Endothelial cell of umbilical vein (primary cell): ENCODE data around the gene SNX33. TPM values are rescaled to one million over a fixed set of nuclear protein-coding genes. Genes with fewer than 3 reads are reported as not detected.

ENCODE experiments used
- BruUV-seq: library from RNA; stranded (reverse); fragments of 400-500 nt; replicated peaks from 2 replicates; lab custom pipeline; 2021; lab: Mats Ljungman, UMichigan
- CTCF ChIA-PET: fragments of 300-600, 350-600 bp; sonication (Branson Sonifier 250); formaldehyde crosslinking; loops from one replicate; lab custom pipeline; 2021; ENCODE audit warnings: antibody characterized with exemption, inconsistent platforms; lab: Charles Lee
- POLR2A ChIA-PET: fragments of 300-600, 350-600 bp; sonication (Branson Sonifier 250); formaldehyde crosslinking; loops from one replicate; lab custom pipeline; 2021; ENCODE audit warnings: antibody characterized with exemption, inconsistent platforms; lab: Charles Lee
- DNase-seq: peaks from one replicate; pipeline ENCODE4 v3.0.0-alpha.2; 2011; ENCODE audit warnings: low read depth, low spot score
- FAIRE-seq: peaks from 2 replicates; lab custom pipeline; 2011; peaks lifted over from hg19 to GRCh38; lab: Jason Lieb, UNC
- H2AFZ ChIP-seq: 2 replicates; pipeline ENCODE4 v1.6.0; 2012; ENCODE audit warnings: low read depth, low read length, control low read depth, inconsistent platforms
- H3K27ac ChIP-seq: 2 replicates; pipeline ENCODE4 v1.5.1; 2011; ENCODE audit warnings: low read depth, mild to moderate bottlenecking, control low read depth, low read length, moderate library complexity; ENCODE audit not compliant: insufficient read depth
- H3K27me3 ChIP-seq, 2 experiments: 2 replicates each; pipeline versions ENCODE4 v1.6.0 to v1.6.1; 2011; ENCODE audit warnings: low read length in 2 of 2, mixed read lengths in 1 of 2; ENCODE audit not compliant: control insufficient read depth in 2 of 2, insufficient read depth in 2 of 2
- H3K36me3 ChIP-seq, 2 experiments: 2 replicates in 1 of 2; 3 replicates in 1 of 2; pipeline ENCODE4 v1.5.1; 2011; ENCODE audit warnings: low read length in 2 of 2, mild to moderate bottlenecking in 1 of 2, moderate library complexity in 1 of 2; ENCODE audit not compliant: control insufficient read depth in 2 of 2, insufficient read depth in 2 of 2; ENCODE audit errors: extremely low read depth in 1 of 2
- H3K4me1 ChIP-seq: 3 replicates; pipeline ENCODE4 v1.5.1; 2011; ENCODE audit warnings: mild to moderate bottlenecking, low read length; ENCODE audit not compliant: control insufficient read depth, insufficient read depth; ENCODE audit errors: extremely low read depth
- H3K4me2 ChIP-seq: 2 replicates; pipeline ENCODE4 v1.6.1; 2011; ENCODE audit warnings: low read length, control low read depth, mixed read lengths; ENCODE audit not compliant: insufficient read depth
- H3K4me3 ChIP-seq, 3 experiments: fragments of 200-600 bp in 1 of 3; sonication (generic), shearing (Covaris generic) in 1 of 3; replicated peaks in 1 of 3; 2 replicates each; pipeline ENCODE4 v1.5.1; 2011 to 2016; ENCODE audit warnings: control low read depth in 3 of 3, low read length in 3 of 3, mild to moderate bottlenecking in 2 of 3, inconsistent platforms in 1 of 3, low read depth in 1 of 3, moderate library complexity in 1 of 3; ENCODE audit not compliant: insufficient read depth in 1 of 3
- H3K79me2 ChIP-seq: 2 replicates; pipeline ENCODE4 v1.6.0; 2012; ENCODE audit warnings: low read length, inconsistent platforms; ENCODE audit not compliant: control insufficient read depth, insufficient read depth
- H3K9ac ChIP-seq: replicated peaks from 2 replicates; pipeline ENCODE3; 2011; ENCODE audit warnings: low read length, control low read depth; ENCODE audit not compliant: insufficient read depth; ENCODE audit errors: extremely low read depth
- H3K9me1 ChIP-seq: replicated peaks from 3 replicates; pipeline ENCODE4 v1.6.0; 2011; ENCODE audit warnings: mild to moderate bottlenecking, low read length; ENCODE audit not compliant: control insufficient read depth, insufficient read depth; ENCODE audit errors: extremely low read depth
- H3K9me3 ChIP-seq: replicated peaks from 2 replicates; pipeline ENCODE4 v1.5.1; 2012; ENCODE audit warnings: low read length, inconsistent platforms; ENCODE audit not compliant: control insufficient read depth, insufficient read depth
- H4K20me1 ChIP-seq: replicated peaks from 2 replicates; pipeline ENCODE3; 2011; ENCODE audit warnings: mild to moderate bottlenecking, low read length; ENCODE audit not compliant: control insufficient read depth, insufficient read depth; ENCODE audit errors: extremely low read depth
- CTCF ChIP-seq, 2 donors: IDR thresholded peaks; 1 replicate in 1 of 2; 2 replicates in 1 of 2; pipeline ENCODE4 v1.5.1; 2011; ENCODE audit warnings: low read length in 2 of 2, mild to moderate bottlenecking in 2 of 2, moderate library complexity in 2 of 2, control low read depth in 1 of 2, inconsistent platforms in 1 of 2, low read depth in 1 of 2; ENCODE audit not compliant: insufficient read depth in 1 of 2; ENCODE audit errors: extremely low read depth in 1 of 2
- EZH2 ChIP-seq: IDR thresholded peaks from 2 replicates; pipeline ENCODE4 v1.6.1; 2012; ENCODE audit warnings: borderline replicate concordance, low read depth, mild to moderate bottlenecking, moderate library complexity, low read length, inconsistent platforms; ENCODE audit not compliant: severe bottlenecking
- FOS ChIP-seq: IDR thresholded peaks from 2 replicates; pipeline ENCODE4 v1.6.1; 2011; ENCODE audit warnings: mild to moderate bottlenecking, low read length, moderate library complexity, borderline replicate concordance; ENCODE audit not compliant: insufficient read depth
- GATA2 ChIP-seq: IDR thresholded peaks from 2 replicates; pipeline ENCODE4 v1.7.0; 2011; ENCODE audit warnings: low read depth, mild to moderate bottlenecking, moderate library complexity, mixed read lengths, low read length; ENCODE audit not compliant: insufficient read length, insufficient read depth
- JUN ChIP-seq: IDR thresholded peaks from 2 replicates; pipeline ENCODE4 v1.6.1; 2011; ENCODE audit warnings: borderline replicate concordance, low read depth; ENCODE audit not compliant: insufficient read length, insufficient read depth
- MAX ChIP-seq: IDR thresholded peaks from 2 replicates; pipeline ENCODE4 v1.6.1; 2011; ENCODE audit not compliant: insufficient read depth, insufficient read length
- MYC ChIP-seq: IDR thresholded peaks from one replicate; pipeline ENCODE4 v1.6.1; 2011; ENCODE audit warnings: mild to moderate bottlenecking, low read depth, low read length
- POLR2A ChIP-seq: IDR thresholded peaks from 2 replicates; pipeline ENCODE4 v1.6.1; 2012; ENCODE audit warnings: low read depth, mild to moderate bottlenecking, control low read depth, low read length
- POLR2AphosphoS5 ChIP-seq: IDR thresholded peaks from 2 replicates; pipeline ENCODE4 v1.6.1; 2012; ENCODE audit warnings: low read depth, mild to moderate bottlenecking, control low read depth, low read length, moderate library complexity; ENCODE audit not compliant: insufficient read depth
- dilution Hi-C: fragments of 300-500 bp; cut with MboI; formaldehyde crosslinking; loops from one replicate; pipeline ENCODE4 v1.15.0; 2019; ENCODE audit warnings: low sequenced_read_pairs; ENCODE audit not compliant: extremely low pct_ligation_motif_present
- intact Hi-C: fragments of 100-400 bp; cut with micrococcal nuclease; formaldehyde crosslinking; loops from one replicate; pipeline ENCODE4 v1.10.0; 2022
- polyA plus RNA-seq, 4 experiments: library from polyadenylated mRNA; depleted of rRNA in 3 of 4; stranded (reverse) in 3 of 4; unstranded in 1 of 4; fragments of >200 nt; gene quantifications; 2 replicates each; pipeline versions ENCODE4 v1.2.1 to v1.2.3, GENCODE V29; 2011 to 2012; ENCODE audit warnings: missing spikeins in 1 of 4
- total RNA-seq: library from RNA; stranded (reverse); gene quantifications from 2 replicates; pipeline ENCODE4 v1.2.3, GENCODE V29; 2021

The SNX33 gene
- total and polyA plus RNA-seq, 2 donors (not counting 3 experiments of a cell fraction or from before 2014, with no cell fraction given), result 7.9 to 12.6 TPM

- BruUV-seq, result no TSS peak
Measured at GRCh38 chr15:75669879-75670212, 22.1 kb downstream of the SNX33 start.

More at GRCh38 chr15:75669879-75670212, 22.1 kb downstream of the SNX33 start:
- no peak overlapping the region for H3K27ac ChIP-seq
- CTCF ChIA-PET, result interaction anchor here (1.6 to 2.7 kb wide), 2 partner anchors 9 to 31 kb away, joined by 4 to 9 read pairs; no protein-coding TSS in a partner anchor
- POLR2A ChIA-PET, result interaction anchor here (0.7 kb wide), 1 partner anchor 123 kb away, joined by 3 read pairs; no protein-coding TSS in a partner anchor
- H2AFZ ChIP-seq, result no peak overlapping the region
- no peaks in the 10 kb centered on the region for H4K20me1 ChIP-seq
- H3K4me2 ChIP-seq, result no peak overlapping the region
- H3K9me3 ChIP-seq, result no peaks in the 10 kb centered on the region
- H3K9me1 ChIP-seq, result no peaks in the 10 kb centered on the region
- H3K79me2 ChIP-seq, result no peaks in the 10 kb centered on the region
- no peak overlapping the region for H3K4me3 ChIP-seq
- TF ChIP-seq GATA2, result no peak
- no peak for TF ChIP-seq POLR2A
- TF ChIP-seq CTCF (IDR thresholded peaks at IDR 0.05; ENCODE audit: extremely low read depth in 1 of 2, insufficient read depth in 1 of 2, low read depth in 1 of 2, low read length in 2 of 2), result no peak
- TF ChIP-seq MAX, result no peak
- no peak for TF ChIP-seq EZH2
- TF ChIP-seq JUN, result no peak
- no peak for TF ChIP-seq FOS
- no peak for TF ChIP-seq POLR2AphosphoS5
- no peak for TF ChIP-seq MYC
- no peaks in the 10 kb centered on the region for H3K36me3 ChIP-seq
- FAIRE-seq, result no peak
- dilution Hi-C loops, result no loop called here
- H3K9ac ChIP-seq, result no peak overlapping the region
- H3K4me1 ChIP-seq, result peaks cover 10% of the 10 kb centered on the region
- intact Hi-C loops, result no loop called here
- DNase-seq, result no peak
- H3K27me3 ChIP-seq, result no peaks in the 10 kb centered on the region
